Gastroesophageal sphincter (tissue), 3 donors: ENCODE measurements around the gene MATN1.

Experiments used
- CTCF ChIP-seq, 4 experiments: fragments of 200-600 bp in 2 of 4; fragments of 450-650 bp in 2 of 4; sonication (generic) in 1 of 4; IDR thresholded peaks; one replicate each; pipeline ENCODE4 v1.5.1; 2017 to 2019; ENCODE audit warnings: antibody characterized with exemption in 4 of 4, mild to moderate bottlenecking in 2 of 4, moderate library complexity in 2 of 4
- POLR2A ChIP-seq, 2 donors: fragments of 450-650 bp; IDR thresholded peaks; one replicate each; pipeline ENCODE4 v1.6.1; 2017; ENCODE audit warnings: antibody characterized with exemption in 2 of 2, mild to moderate bottlenecking in 2 of 2, moderate library complexity in 1 of 2

GRCh38 chr1:30672661-30673060 is 50.7 kb downstream of the MATN1 start:
- TF ChIP-seq CTCF (IDR thresholded peaks at IDR 0.05) (no peak), POLR2A (IDR thresholded peaks at IDR 0.05) (no peak)
